Activated B cell treated with CpG ODN at 0.5 μM for 24 hours (primary cell): ENCODE results near the gene PTPN5. TPM values are rescaled to one million over a fixed set of nuclear protein-coding genes. Genes with fewer than 3 reads are reported as not detected.

Experiments
- ATAC-seq: fragments of 200-7000 bp; cut with Tn5 transposase; one replicate; pipeline ENCODE4 v1.10.0; 2021; ENCODE audit warnings: low read depth, mild to moderate bottlenecking, moderate library complexity
- CTCF ChIA-PET: fragments of 350-600 bp; sonication (Branson Sonifier 250); formaldehyde crosslinking; loops from one replicate; lab custom pipeline; 2021; ENCODE audit warnings: antibody characterized with exemption; lab: Charles Lee
- POLR2A ChIA-PET: fragments of 350-600 bp; sonication (Branson Sonifier 250); formaldehyde crosslinking; loops from one replicate; lab custom pipeline; 2021; ENCODE audit warnings: antibody characterized with exemption; lab: Charles Lee
- DNase-seq: peaks from one replicate; pipeline ENCODE4 v3.0.0; 2022
- H3K27ac Mint-ChIP-seq: one replicate; pipeline ENCODE4 v1.8.0; 2020; ENCODE audit warnings: mixed read lengths
- H3K27me3 Mint-ChIP-seq: one replicate; pipeline ENCODE4 v1.8.0; 2021; ENCODE audit warnings: mixed read lengths
- H3K36me3 Mint-ChIP-seq: one replicate; pipeline ENCODE4 v1.8.0; 2021; ENCODE audit warnings: low read depth, mixed read lengths
- H3K4me1 Mint-ChIP-seq: one replicate; pipeline ENCODE4 v1.8.0; 2021; ENCODE audit warnings: mixed read lengths
- H3K4me3 Mint-ChIP-seq: one replicate; pipeline ENCODE4 v1.8.0; 2020; ENCODE audit warnings: mild to moderate bottlenecking, mixed read lengths
- H3K9me3 Mint-ChIP-seq: one replicate; pipeline ENCODE4 v1.8.0; 2020; ENCODE audit warnings: mixed read lengths
- CTCF ChIP-seq: fragments of 200-600 bp; IDR thresholded peaks from one replicate; pipeline ENCODE4 v1.8.0; 2022; ENCODE audit warnings: antibody characterized with exemption, mild to moderate bottlenecking
- intact Hi-C: fragments of 100-400 bp; cut with micrococcal nuclease; formaldehyde crosslinking; loops from one replicate; pipeline ENCODE4 v1.15.1; 2024
- total RNA-seq: library from RNA; stranded (reverse); gene quantifications from 2 replicates; pipeline ENCODE4 v1.2.3, GENCODE V29; 2022

The PTPN5 gene
- total RNA-seq, 1 donor from 2014 or later, result not detected

- TF ChIP-seq CTCF, result no peak
- POLR2A ChIA-PET, result no interaction called here
- peaks cover 29% of the 10 kb centered on the region for H3K27me3 Mint-ChIP-seq
- no peak overlapping the region for H3K27ac Mint-ChIP-seq
- ATAC-seq (no peak), DNase-seq (no peak)
- no peaks in the 10 kb centered on the region for H3K36me3 Mint-ChIP-seq
- H3K9me3 Mint-ChIP-seq, result no peaks in the 10 kb centered on the region
- intact Hi-C loops, result no loop called here
- no peaks in the 10 kb centered on the region for H3K4me1 Mint-ChIP-seq
- no peak overlapping the region for H3K4me3 Mint-ChIP-seq
- CTCF ChIA-PET, result no interaction called here
These were observed 40.7 kb downstream of the PTPN5 start for GRCh38 chr11:18750944-18751343.

- DNase-seq, result no peak
- H3K36me3 Mint-ChIP-seq, result no peaks in the 10 kb centered on the region
- ATAC-seq, result no peak
- H3K4me1 Mint-ChIP-seq, result no peaks in the 10 kb centered on the region
- no peak overlapping the region for H3K4me3 Mint-ChIP-seq
- H3K9me3 Mint-ChIP-seq, result no peaks in the 10 kb centered on the region
- intact Hi-C loops, result no loop called here
- H3K27ac Mint-ChIP-seq, result no peak overlapping the region
- POLR2A ChIA-PET, result no interaction called here
- peaks cover 22% of the 10 kb centered on the region for H3K27me3 Mint-ChIP-seq
- no peak for TF ChIP-seq CTCF
- CTCF ChIA-PET, result no interaction called here
These were observed 41.8 kb downstream of the PTPN5 start for GRCh38 chr11:18749681-18750319.

- Mint-ChIP-seq H3K27ac (no peak overlapping the region), H3K4me3 (no peak overlapping the region), H3K27me3 (peaks cover 18% of the 10 kb centered on the region), H3K4me1 (no peaks in the 10 kb centered on the region), H3K9me3 (no peaks in the 10 kb centered on the region), H3K36me3 (no peaks in the 10 kb centered on the region)
- POLR2A ChIA-PET, result no interaction called here
- TF ChIP-seq CTCF, result no peak
- intact Hi-C loops, result no loop called here
- CTCF ChIA-PET, result no interaction called here
- no peak for DNase-seq
- ATAC-seq, result no peak
These were observed 42.7 kb downstream of the PTPN5 start for GRCh38 chr11:18748766-18749365.

GRCh38 chr11:18745251-18745650 lies 46.3 kb downstream of the PTPN5 start:
- Mint-ChIP-seq H3K36me3 (no peaks in the 10 kb centered on the region), H3K27me3 (peaks cover 2% of the 10 kb centered on the region), H3K9me3 (no peaks in the 10 kb centered on the region), H3K27ac (no peak overlapping the region), H3K4me3 (no peak overlapping the region), H3K4me1 (no peaks in the 10 kb centered on the region)
- intact Hi-C loops, result no loop called here
- ATAC-seq (no peak), DNase-seq (no peak)
- no peak for TF ChIP-seq CTCF
- ChIA-PET CTCF (interaction anchor here (1.4 kb wide), 1 partner anchor 630 kb away, joined by 4 read pairs; no protein-coding TSS in a partner anchor), POLR2A (no interaction called here)

- Mint-ChIP-seq H3K4me1 (no peaks in the 10 kb centered on the region), H3K9me3 (no peaks in the 10 kb centered on the region), H3K36me3 (no peaks in the 10 kb centered on the region), H3K4me3 (no peak overlapping the region), H3K27me3 (peaks cover 2% of the 10 kb centered on the region), H3K27ac (no peak overlapping the region)
- intact Hi-C loops, result no loop called here
- ChIA-PET CTCF (no interaction called here), POLR2A (no interaction called here)
- no peak for TF ChIP-seq CTCF
- DNase-seq (no peak), ATAC-seq (no peak)
These were observed 47.6 kb downstream of the PTPN5 start for GRCh38 chr11:18743900-18744514.
